Heart left ventricle (tissue), 13 donors: ENCODE data around the gene OTP.

Experiments used
- CTCF ChIP-seq, 12 donors: fragments of 200-600 bp; sonication (generic) in 4 of 12; IDR thresholded peaks; one replicate each; pipeline versions ENCODE4 v1.5.0 to v1.8.0; 2018 to 2022; ENCODE audit warnings: antibody characterized with exemption in 12 of 12, mild to moderate bottlenecking in 5 of 12
- POLR2A ChIP-seq, 2 donors: fragments of 450-650 bp; IDR thresholded peaks; one replicate each; pipeline ENCODE4 v1.6.1; 2017; ENCODE audit warnings: antibody characterized with exemption in 2 of 2, mild to moderate bottlenecking in 2 of 2, moderate library complexity in 2 of 2
- donor health status: ischemic (EF 13 %, LVEDD 7.1; RV severe dilation, severe dysfunction).
- donor health status: DM: no; HTN: yes; CAD: no.
- donor health status: DM: no; HTN: no; CAD: no.
- donor health status: ischemic (EF 25% LVEDD 6.9; RV normal size, moderate dysfunction).
- donor health status: ischemic (EF 25% LVEDD 5.7; RV mildly dilated, moderate dysfunction).
- donor health status: ischemic (EF 35%, LVEDD 5.7; RV mildly dilated, moderate dysfunction).
- donor health status: nonischemic (EF 11% LVEDD 7.7; RV severe dilation, severe dysfunction).
- donor health status: DM: yes; HTN: yes; CAD: no.
- donor health status: PGD.
- donor health status: ischemic (EF 29% LVEDD 5.4; RV normal size, mild dysfunction).
- donor health status: nonischemic (EF 23%, LVEDD 6.1; RV moderate dilation, normal function).

DNA sequence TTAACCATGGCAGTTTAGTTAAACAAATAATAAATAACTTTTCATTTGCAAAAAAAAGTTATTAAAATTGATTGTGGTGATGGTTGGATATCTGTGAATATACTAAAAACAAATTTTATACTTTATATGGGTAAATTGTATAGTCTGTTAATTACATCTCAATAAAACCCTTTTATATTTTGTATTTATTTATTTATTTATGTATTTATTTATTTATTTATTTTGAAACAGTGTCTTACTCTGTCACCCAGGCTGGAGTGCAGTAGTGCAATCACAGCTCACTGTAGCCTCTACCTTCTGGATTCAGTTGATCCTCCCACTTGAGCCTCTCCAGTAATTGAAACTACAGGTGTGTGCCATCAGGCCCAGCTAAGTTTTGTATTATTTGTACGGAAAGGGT is 52.4 kb downstream of the OTP start:
- TF ChIP-seq CTCF (IDR thresholded peaks at IDR 0.05) = no peak
- TF ChIP-seq POLR2A (IDR thresholded peaks at IDR 0.05) = no peak
